Astrocyte (in vitro differentiated cells and primary cell): ENCODE data around the gene CHCHD3.

Experiments
- EZH2 ChIP-seq: IDR thresholded peaks from 2 replicates; pipeline ENCODE4 v1.6.1; 2012; ENCODE audit warnings: mild to moderate bottlenecking, low read length, inconsistent platforms; ENCODE audit not compliant: insufficient read depth
- TF ChIP-seq, protein P1 (sequence below): IDR thresholded peaks from 2 replicates; pipeline ENCODE4 v1.5.1; 2011; ENCODE audit warnings: low read depth, mild to moderate bottlenecking, inconsistent platforms, low read length, moderate library complexity; ENCODE audit not compliant: insufficient read depth

DNA sequence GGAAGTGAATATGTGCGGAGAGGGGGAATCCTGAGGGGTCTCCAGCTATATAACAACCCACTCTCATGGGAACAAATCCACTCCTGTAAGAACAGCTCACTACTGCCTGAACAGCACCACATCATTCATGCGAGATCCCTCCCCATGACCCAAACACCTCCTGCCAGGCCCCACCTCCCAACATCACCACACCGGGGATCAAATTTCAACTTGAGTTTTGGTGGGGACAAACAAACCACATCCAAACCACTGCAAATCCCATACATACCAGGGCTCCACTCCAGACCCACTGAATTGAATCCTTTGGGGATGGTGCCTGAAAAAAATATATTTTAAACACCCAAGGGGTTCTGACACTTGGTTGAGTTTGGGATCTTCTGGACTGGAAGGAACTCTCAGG lies 324.1 kb downstream of the CHCHD3 start:
- TF ChIP-seq, protein P1, sequence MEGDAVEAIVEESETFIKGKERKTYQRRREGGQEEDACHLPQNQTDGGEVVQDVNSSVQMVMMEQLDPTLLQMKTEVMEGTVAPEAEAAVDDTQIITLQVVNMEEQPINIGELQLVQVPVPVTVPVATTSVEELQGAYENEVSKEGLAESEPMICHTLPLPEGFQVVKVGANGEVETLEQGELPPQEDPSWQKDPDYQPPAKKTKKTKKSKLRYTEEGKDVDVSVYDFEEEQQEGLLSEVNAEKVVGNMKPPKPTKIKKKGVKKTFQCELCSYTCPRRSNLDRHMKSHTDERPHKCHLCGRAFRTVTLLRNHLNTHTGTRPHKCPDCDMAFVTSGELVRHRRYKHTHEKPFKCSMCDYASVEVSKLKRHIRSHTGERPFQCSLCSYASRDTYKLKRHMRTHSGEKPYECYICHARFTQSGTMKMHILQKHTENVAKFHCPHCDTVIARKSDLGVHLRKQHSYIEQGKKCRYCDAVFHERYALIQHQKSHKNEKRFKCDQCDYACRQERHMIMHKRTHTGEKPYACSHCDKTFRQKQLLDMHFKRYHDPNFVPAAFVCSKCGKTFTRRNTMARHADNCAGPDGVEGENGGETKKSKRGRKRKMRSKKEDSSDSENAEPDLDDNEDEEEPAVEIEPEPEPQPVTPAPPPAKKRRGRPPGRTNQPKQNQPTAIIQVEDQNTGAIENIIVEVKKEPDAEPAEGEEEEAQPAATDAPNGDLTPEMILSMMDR: no peak
- TF ChIP-seq EZH2: no peak
